Kidney (tissue), 14 donors: ENCODE measurements around the gene SLC1A2. TPM values are rescaled to one million over a fixed set of nuclear protein-coding genes. Genes with fewer than 3 reads are reported as not detected.

Experiments
- DNase-seq, 5 donors: peaks; one replicate each; pipeline ENCODE4 v3.0.0-alpha.2; 2013 to 2020
- FAIRE-seq: peaks from 2 replicates; lab custom pipeline; 2012; peaks lifted over from hg19 to GRCh38; lab: Jason Lieb, UNC
- H3K27ac ChIP-seq, 2 donors: one replicate each; pipeline ENCODE4 v1.7.0; 2013; ENCODE audit warnings: low read depth in 2 of 2, low read length in 2 of 2, inconsistent platforms in 1 of 2
- H3K27me3 ChIP-seq: one replicate; pipeline ENCODE4 v1.7.1; 2013; ENCODE audit warnings: low read length, inconsistent platforms; ENCODE audit not compliant: control insufficient read depth, insufficient read depth
- H3K36me3 ChIP-seq, 3 donors: one replicate each; pipeline versions ENCODE4 v1.7.0 to v1.7.1; 2013; ENCODE audit warnings: low read length in 3 of 3, control low read depth in 1 of 3, inconsistent platforms in 1 of 3; ENCODE audit not compliant: insufficient read depth in 3 of 3, control insufficient read depth in 2 of 3
- H3K4me1 ChIP-seq, 3 donors: one replicate each; pipeline versions ENCODE4 v1.7.0 to v1.7.1; 2013; ENCODE audit warnings: low read length in 3 of 3, inconsistent platforms in 1 of 3, low read depth in 1 of 3; ENCODE audit not compliant: control insufficient read depth in 2 of 3, insufficient read depth in 2 of 3
- H3K4me3 ChIP-seq, 3 donors: one replicate each; pipeline versions ENCODE4 v1.7.0 to v1.8.1; 2013; ENCODE audit warnings: low read length in 3 of 3, control low read depth in 1 of 3, inconsistent platforms in 1 of 3
- H3K9ac ChIP-seq, 3 donors: one replicate each; pipeline versions ENCODE4 v1.7.0 to v1.7.1; 2013; ENCODE audit warnings: low read length in 3 of 3, control low read depth in 1 of 3, inconsistent platforms in 1 of 3
- H3K9me3 ChIP-seq, 3 donors: one replicate each; pipeline versions ENCODE4 v1.7.0 to v1.7.1; 2013; ENCODE audit warnings: low read length in 3 of 3, control low read depth in 1 of 3, inconsistent platforms in 1 of 3; ENCODE audit not compliant: control insufficient read depth in 2 of 3, insufficient read depth in 1 of 3
- CTCF ChIP-seq: IDR thresholded peaks from 3 replicates; pipeline ENCODE4 v1.5.1; 2012; ENCODE audit warnings: mild to moderate bottlenecking, moderate library complexity, borderline replicate concordance; ENCODE audit not compliant: insufficient read depth; ENCODE audit errors: extremely low read depth
- intact Hi-C: fragments of 100-400 bp; cut with DNase I; formaldehyde crosslinking; loops from one replicate; pipeline ENCODE4 v1.11.1; 2022
- polyA plus RNA-seq: library from polyadenylated mRNA; stranded (reverse); fragments of 350-450 nt; fragmentation: Illumina TruSeq; extraction: RNeasy Lipid Tissue Mini Kit (QIAGEN cat#74804); gene quantifications from one replicate; pipeline ENCODE4 v1.2.3, GENCODE V29; 2014; ENCODE audit warnings: low read depth, low replicate concordance; ENCODE audit not compliant: insufficient read depth
- total RNA-seq: library from RNA; stranded (reverse); fragmentation: NEBNext Ultra II Directional; extraction: Animal tissue kit (Norgen Biotek cat#: 25700); gene quantifications from one replicate; pipeline ENCODE4 v1.2.1, GENCODE V29; 2021
- donor health status: control.
- donor health status: control.
- donor health status: control.
- donor health status: control.
- donor health status: control.
- donor health status: DM: yes; HTN: yes; CAD: no.
- donor health status: Normal renal cell carcinoma (clear cell type).

Gene SLC1A2
- total and polyA plus RNA-seq, 2 donors from 2014 or later: 0.11 to 0.28 TPM

DNA sequence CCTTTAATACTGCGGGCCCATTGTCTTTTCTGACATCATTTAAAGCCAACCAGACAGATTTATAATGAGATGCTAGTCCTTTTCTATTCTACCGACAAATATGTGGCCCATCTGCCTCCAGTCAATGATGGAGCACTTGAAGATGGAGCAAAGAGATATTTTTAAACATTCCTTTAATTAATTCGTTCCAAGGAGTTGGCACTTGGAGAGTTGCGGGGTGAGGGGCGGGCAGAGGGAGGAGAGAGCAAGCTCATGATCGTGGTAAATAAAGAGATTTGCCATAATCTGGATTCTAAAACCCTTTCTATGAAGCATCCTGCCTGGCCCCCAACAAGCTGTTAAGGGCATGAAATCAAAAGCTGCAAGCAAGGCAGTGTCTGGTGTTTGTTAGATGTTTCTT lies 5.0 kb downstream of the SLC1A2 start:
- intact Hi-C loops: no loop called here
- Histone ChIP-seq H3K27me3 (peaks cover 14% of the 10 kb centered on the region), H3K9ac (no peak overlapping the region), H3K27ac (no peak overlapping the region), H3K4me1 (no peaks in the 10 kb centered on the region), H3K36me3 (no peaks in the 10 kb centered on the region), H3K4me3 (no peak overlapping the region), H3K9me3 (no peaks in the 10 kb centered on the region)
- no peak for DNase-seq
- TF ChIP-seq CTCF: no peak
- no peak for FAIRE-seq

- no peak for DNase-seq
- H3K9ac ChIP-seq: no peak overlapping the region
- H3K4me1 ChIP-seq: no peaks in the 10 kb centered on the region
- no peaks in the 10 kb centered on the region for H3K9me3 ChIP-seq
- no peaks in the 10 kb centered on the region for H3K36me3 ChIP-seq
- H3K27me3 ChIP-seq: peaks cover 14% of the 10 kb centered on the region
- FAIRE-seq: no peak
- H3K4me3 ChIP-seq: no peak overlapping the region
- H3K27ac ChIP-seq: no peak overlapping the region
- intact Hi-C loops: no loop called here
- no peak for TF ChIP-seq CTCF
Measured at GRCh38 chr11:35413598-35413997, 5.8 kb downstream of the SLC1A2 start.

DNA sequence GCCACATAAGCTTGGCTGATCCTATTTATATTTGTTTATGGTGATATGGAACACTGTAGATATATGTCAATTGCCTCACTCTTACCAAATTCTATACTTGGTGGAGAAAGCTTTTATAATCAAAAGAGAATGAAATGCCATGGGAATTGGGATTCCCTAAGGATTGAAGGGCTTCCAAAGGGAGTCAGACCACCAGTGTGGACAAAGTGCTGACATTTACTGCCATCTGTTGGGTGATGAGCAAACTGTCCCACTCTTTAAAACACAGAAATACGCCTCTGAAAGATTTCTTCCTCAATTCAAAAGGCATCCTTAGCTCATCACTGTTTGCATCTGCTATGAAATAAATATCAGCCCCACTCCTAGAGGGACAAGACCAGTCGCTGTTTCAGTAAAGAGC lies 7.1 kb downstream of the SLC1A2 start:
- Histone ChIP-seq H3K9me3 (no peaks in the 10 kb centered on the region), H3K27ac (no peak overlapping the region), H3K4me3 (no peak overlapping the region), H3K9ac (no peak overlapping the region), H3K27me3 (peaks cover 8% of the 10 kb centered on the region), H3K36me3 (no peaks in the 10 kb centered on the region), H3K4me1 (no peaks in the 10 kb centered on the region)
- DNase-seq: peak in 2 of 5 donors; percentile 30 to 39
- FAIRE-seq: no peak
- peak; percentile 4 for TF ChIP-seq CTCF
- intact Hi-C loops: no loop called here

- intact Hi-C loops: no loop called here
- DNase-seq: no peak
- no peak overlapping the region for H3K27ac ChIP-seq
- H3K4me3 ChIP-seq: no peak overlapping the region
- no peak overlapping the region for H3K9ac ChIP-seq
- no peaks in the 10 kb centered on the region for H3K4me1 ChIP-seq
- no peak for TF ChIP-seq CTCF
- no peaks in the 10 kb centered on the region for H3K9me3 ChIP-seq
- no peak for FAIRE-seq
- H3K27me3 ChIP-seq: no peaks in the 10 kb centered on the region
- H3K36me3 ChIP-seq: no peaks in the 10 kb centered on the region
Measured at GRCh38 chr11:35407041-35407440, 12.3 kb downstream of the SLC1A2 start.
